OCI-LY1 (cell line): ENCODE measurements around the gene DLX1.

Source experiments
- H2AFZ ChIP-seq: fragments of 200-600 bp; sonication (generic), shearing (Covaris generic); 2 replicates; pipeline ENCODE4 v1.6.0; 2014; ENCODE audit warnings: antibody characterized with exemption, mild to moderate bottlenecking, low read length
- H3F3A ChIP-seq: fragments of 200-600 bp; sonication (generic), shearing (Covaris generic); 2 replicates; pipeline ENCODE4 v1.6.0; 2014; ENCODE audit warnings: mild to moderate bottlenecking, antibody characterized with exemption, low read length, moderate library complexity; ENCODE audit not compliant: insufficient read depth
- H3K27ac ChIP-seq: fragments of 200-600 bp; sonication (generic); 2 replicates; pipeline ENCODE4 v1.5.1; 2014; ENCODE audit warnings: low read length, mixed run types, mild to moderate bottlenecking, low read depth; ENCODE audit not compliant: poor library complexity, severe bottlenecking
- H3K27me3 ChIP-seq: fragments of 200-600 bp; sonication (generic); 2 replicates; pipeline ENCODE4 v1.6.0; 2014; ENCODE audit warnings: antibody characterized with exemption, mild to moderate bottlenecking, low read length, moderate library complexity; ENCODE audit not compliant: insufficient read depth
- H3K36me3 ChIP-seq: fragments of 200-600 bp; sonication (generic); 2 replicates; pipeline ENCODE4 v1.6.1; 2014; ENCODE audit warnings: mild to moderate bottlenecking, antibody characterized with exemption, low read length, moderate library complexity, mixed read lengths; ENCODE audit not compliant: insufficient read depth
- H3K4me1 ChIP-seq: fragments of 200-600 bp; sonication (generic); 2 replicates; pipeline ENCODE4 v1.5.1; 2014; ENCODE audit warnings: mild to moderate bottlenecking, low read length, moderate library complexity; ENCODE audit not compliant: insufficient read depth, severe bottlenecking
- H3K4me2 ChIP-seq: fragments of 200-600 bp; sonication (generic), shearing (Covaris generic); 2 replicates; pipeline ENCODE4 v1.6.1; 2014; ENCODE audit warnings: low read length
- H3K4me3 ChIP-seq: fragments of 200-600 bp; sonication (generic); 2 replicates; pipeline ENCODE4 v1.5.1; 2014; ENCODE audit warnings: low read length, low read depth, mild to moderate bottlenecking, mixed read lengths; ENCODE audit not compliant: poor library complexity, severe bottlenecking
- H3K79me2 ChIP-seq: fragments of 200-600 bp; shearing (Covaris generic); 2 replicates; pipeline ENCODE4 v1.6.1; 2016; ENCODE audit warnings: mixed run types, low read length, mixed read lengths; ENCODE audit not compliant: insufficient read depth
- H3K9ac ChIP-seq: fragments of 200-600 bp; sonication (generic), shearing (Covaris generic); 2 replicates; pipeline ENCODE4 v1.6.1; 2014; ENCODE audit warnings: mild to moderate bottlenecking, low read length, mixed read lengths
- H3K9me2 ChIP-seq: fragments of 200-600 bp; sonication (generic), shearing (Covaris generic); 2 replicates; pipeline ENCODE4 v1.6.1; 2014; ENCODE audit warnings: low read depth, mild to moderate bottlenecking, low read length, mixed read lengths
- H3K9me3 ChIP-seq: fragments of 200-600 bp; shearing (Covaris generic); 2 replicates; pipeline ENCODE4 v1.6.1; 2014; ENCODE audit warnings: low read length, mixed read lengths
- H4K20me1 ChIP-seq: fragments of 200-600 bp; sonication (generic), shearing (Covaris generic); 2 replicates; pipeline ENCODE4 v1.6.0; 2016; ENCODE audit warnings: mild to moderate bottlenecking, low read length; ENCODE audit not compliant: insufficient read depth
- EZH2 ChIP-seq: fragments of 200-600 bp; sonication (generic), shearing (Covaris generic); IDR thresholded peaks from 2 replicates; pipeline ENCODE4 v1.8.0; 2017; ENCODE audit warnings: borderline replicate concordance, mixed run types, mild to moderate bottlenecking, antibody characterized with exemption, low read length, moderate library complexity, mixed read lengths
- TF ChIP-seq, protein P1 (sequence below): fragments of 200-600 bp; sonication (generic), shearing (Covaris generic); IDR thresholded peaks from 2 replicates; pipeline ENCODE4 v1.5.1; 2017; ENCODE audit warnings: mild to moderate bottlenecking, antibody characterized with exemption, low read length, moderate library complexity, mixed read lengths

DLX1 gene

DNA sequence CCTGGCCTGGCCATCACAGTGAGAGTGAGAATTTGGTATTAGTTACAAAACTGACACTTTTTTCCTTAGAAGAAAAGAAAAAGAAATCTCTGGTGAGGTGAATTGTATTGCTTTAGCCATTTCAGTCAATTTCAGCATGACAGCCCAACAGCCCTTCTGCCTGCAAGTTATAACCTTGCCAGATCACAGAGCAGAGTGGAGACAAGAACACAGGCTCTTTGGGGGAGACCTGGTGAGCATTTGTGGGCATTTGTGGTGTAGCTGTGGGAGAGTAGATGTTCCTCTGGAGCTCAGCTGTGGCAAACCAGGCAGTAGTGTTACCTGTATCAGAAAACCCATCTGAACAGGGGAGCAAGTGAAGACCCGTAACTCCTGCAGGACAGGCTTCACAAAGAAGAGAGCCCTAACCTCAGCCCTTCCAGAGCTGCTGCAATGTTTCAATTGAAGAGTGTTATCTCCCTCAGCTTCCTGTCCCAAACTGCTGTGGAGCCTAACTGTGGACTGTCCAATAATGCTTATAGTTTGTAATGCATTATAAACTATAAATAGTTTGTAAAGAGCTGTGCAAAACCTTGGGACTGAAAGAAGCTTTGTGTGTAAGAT, 22.8 kb upstream of the DLX1 start:
- H3K27ac ChIP-seq: no peak overlapping the region
- no peaks in the 10 kb centered on the region for H3K9me3 ChIP-seq
- H3K4me2 ChIP-seq: no peak overlapping the region
- peaks cover 3% of the 10 kb centered on the region; the same call in 1 of the 2 replicates for H3K36me3 ChIP-seq
- no peaks in the 10 kb centered on the region for H3K79me2 ChIP-seq
- no peaks in the 10 kb centered on the region for H3K4me1 ChIP-seq
- H3F3A ChIP-seq: no peaks in the 10 kb centered on the region
- H3K27me3 ChIP-seq: no peaks in the 10 kb centered on the region
- TF ChIP-seq EZH2: no peak
- TF ChIP-seq, protein P1, sequence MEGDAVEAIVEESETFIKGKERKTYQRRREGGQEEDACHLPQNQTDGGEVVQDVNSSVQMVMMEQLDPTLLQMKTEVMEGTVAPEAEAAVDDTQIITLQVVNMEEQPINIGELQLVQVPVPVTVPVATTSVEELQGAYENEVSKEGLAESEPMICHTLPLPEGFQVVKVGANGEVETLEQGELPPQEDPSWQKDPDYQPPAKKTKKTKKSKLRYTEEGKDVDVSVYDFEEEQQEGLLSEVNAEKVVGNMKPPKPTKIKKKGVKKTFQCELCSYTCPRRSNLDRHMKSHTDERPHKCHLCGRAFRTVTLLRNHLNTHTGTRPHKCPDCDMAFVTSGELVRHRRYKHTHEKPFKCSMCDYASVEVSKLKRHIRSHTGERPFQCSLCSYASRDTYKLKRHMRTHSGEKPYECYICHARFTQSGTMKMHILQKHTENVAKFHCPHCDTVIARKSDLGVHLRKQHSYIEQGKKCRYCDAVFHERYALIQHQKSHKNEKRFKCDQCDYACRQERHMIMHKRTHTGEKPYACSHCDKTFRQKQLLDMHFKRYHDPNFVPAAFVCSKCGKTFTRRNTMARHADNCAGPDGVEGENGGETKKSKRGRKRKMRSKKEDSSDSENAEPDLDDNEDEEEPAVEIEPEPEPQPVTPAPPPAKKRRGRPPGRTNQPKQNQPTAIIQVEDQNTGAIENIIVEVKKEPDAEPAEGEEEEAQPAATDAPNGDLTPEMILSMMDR: no peak
- no peak overlapping the region for H2AFZ ChIP-seq
- no peaks in the 10 kb centered on the region for H4K20me1 ChIP-seq
- H3K9ac ChIP-seq: no peak overlapping the region
- no peaks in the 10 kb centered on the region for H3K9me2 ChIP-seq
- H3K4me3 ChIP-seq: no peak overlapping the region

DNA sequence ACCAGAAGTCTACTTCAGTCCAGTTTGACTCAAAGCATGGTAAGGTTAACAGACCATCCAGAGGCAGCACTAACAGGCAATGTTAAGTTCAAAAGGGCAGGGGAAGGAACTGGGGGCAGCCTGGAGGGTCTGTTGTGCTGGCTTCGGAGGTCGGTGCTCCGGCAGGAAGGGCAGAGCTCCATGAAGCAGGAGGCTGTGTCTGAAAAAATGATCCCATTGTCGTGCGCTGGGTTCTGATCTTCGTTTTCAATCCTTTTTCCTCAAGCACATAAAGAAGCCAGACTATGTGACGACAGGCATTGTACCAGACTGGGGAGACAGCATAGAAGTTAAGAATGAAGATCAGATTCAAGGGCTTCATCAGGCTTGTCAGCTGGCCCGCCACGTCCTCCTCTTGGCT, 21.9 kb upstream of the DLX1 start:
- no peaks in the 10 kb centered on the region for H4K20me1 ChIP-seq
- no peak overlapping the region for H3K4me2 ChIP-seq
- H3K9me3 ChIP-seq: no peaks in the 10 kb centered on the region
- no peaks in the 10 kb centered on the region for H3K79me2 ChIP-seq
- no peak overlapping the region for H3K9ac ChIP-seq
- no peaks in the 10 kb centered on the region for H3F3A ChIP-seq
- no peaks in the 10 kb centered on the region for H3K9me2 ChIP-seq
- TF ChIP-seq, protein P1: no peak
- no peak for TF ChIP-seq EZH2
- no peak overlapping the region for H2AFZ ChIP-seq
- peaks cover 3% of the 10 kb centered on the region; the same call in 1 of the 2 replicates for H3K36me3 ChIP-seq
- no peaks in the 10 kb centered on the region for H3K27me3 ChIP-seq
- H3K4me3 ChIP-seq: no peak overlapping the region
- H3K27ac ChIP-seq: no peak overlapping the region
- H3K4me1 ChIP-seq: no peaks in the 10 kb centered on the region

DNA sequence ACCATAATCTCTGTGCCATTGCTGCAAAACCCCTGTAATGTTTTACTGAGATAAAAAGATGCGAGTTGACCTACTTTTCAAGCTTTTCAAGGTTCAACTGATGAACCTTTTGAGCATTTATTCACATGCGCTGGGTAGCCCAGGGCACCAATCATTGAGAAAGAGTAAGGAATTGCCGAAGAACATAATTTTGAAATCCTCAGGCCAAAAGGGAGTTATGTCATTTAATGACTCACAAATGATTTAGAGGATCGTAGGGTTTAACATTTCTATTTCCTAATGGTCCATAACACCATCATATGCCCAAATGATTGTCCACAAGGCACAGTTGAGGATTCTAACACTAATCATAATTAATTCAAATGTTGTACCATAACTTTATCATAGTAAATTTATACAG, 20.2 kb upstream of the DLX1 start:
- H3K4me3 ChIP-seq: no peak overlapping the region
- no peaks in the 10 kb centered on the region for H3K9me3 ChIP-seq
- peaks cover 6% of the 10 kb centered on the region; the same call in 1 of the 2 replicates for H3K36me3 ChIP-seq
- H3K79me2 ChIP-seq: no peaks in the 10 kb centered on the region
- H3K9ac ChIP-seq: no peak overlapping the region
- no peak overlapping the region for H2AFZ ChIP-seq
- no peaks in the 10 kb centered on the region for H3K27me3 ChIP-seq
- H3K9me2 ChIP-seq: no peaks in the 10 kb centered on the region
- no peak for TF ChIP-seq EZH2
- TF ChIP-seq, protein P1: no peak
- no peaks in the 10 kb centered on the region for H4K20me1 ChIP-seq
- no peak overlapping the region for H3K4me2 ChIP-seq
- no peaks in the 10 kb centered on the region for H3K4me1 ChIP-seq
- no peak overlapping the region for H3K27ac ChIP-seq
- no peaks in the 10 kb centered on the region for H3F3A ChIP-seq
